ENCODE results near the gene ZNRF2.

GRCh38 chr7:30254248-30254647 lies 30.1 kb upstream of the ZNRF2 start:
- TF ChIP-seq CTCF (IDR thresholded peaks at IDR 0.05) (no peak), EP300 (IDR thresholded peaks at IDR 0.05) (no peak)

Data from ovary (tissue), 3 donors.